Activated T-helper 2 cell treated with anti-CD3 and anti-CD28 coated beads, Interferon-gamma antibody, Interleukin-2, Interleukin-4, amounts not matched to agents 10 μg/mL and 5 μg/mL and 100 μg/mL, durations not matched to agents 14 hours and 24 hours and 36 hours (primary cell): Measurements from ENCODE around the gene NHLH1. TPM values are rescaled to one million over a fixed set of nuclear protein-coding genes. Genes with fewer than 3 reads are reported as not detected.

Experiments used
- DNase-seq: peaks from one replicate; pipeline ENCODE4 v3.0.0; 2021; ENCODE audit warnings: low spot score
- H3K27ac Mint-ChIP-seq: one replicate; pipeline ENCODE4 v1.8.0; 2021; ENCODE audit warnings: mixed read lengths
- H3K27me3 Mint-ChIP-seq: one replicate; pipeline ENCODE4 v1.8.0; 2021; ENCODE audit warnings: low read depth, mixed read lengths
- H3K36me3 Mint-ChIP-seq: one replicate; pipeline ENCODE4 v1.8.0; 2021; ENCODE audit warnings: low read depth, mixed read lengths
- H3K4me1 Mint-ChIP-seq: one replicate; pipeline ENCODE4 v1.8.0; 2021; ENCODE audit warnings: low read depth, mixed read lengths
- H3K4me3 Mint-ChIP-seq: one replicate; pipeline ENCODE4 v1.8.0; 2021; ENCODE audit warnings: low read depth, mild to moderate bottlenecking, moderate library complexity, mixed read lengths
- H3K9me3 Mint-ChIP-seq: one replicate; pipeline ENCODE4 v1.8.0; 2021; ENCODE audit warnings: mixed read lengths
- intact Hi-C: fragments of 100-400 bp; cut with micrococcal nuclease; formaldehyde crosslinking; loops from one replicate; pipeline ENCODE4 v1.15.1; 2023
- total RNA-seq: library from RNA; stranded (reverse); gene quantifications from 2 replicates; pipeline ENCODE4 v1.2.3, GENCODE V29; 2022

NHLH1 gene
- total RNA-seq, 1 donor from 2014 or later, result 0.30 TPM

- no peaks in the 10 kb centered on the region for H3K36me3 Mint-ChIP-seq
- intact Hi-C loops, result no loop called here
- no peak overlapping the region for H3K27ac Mint-ChIP-seq
- H3K9me3 Mint-ChIP-seq, result no peaks in the 10 kb centered on the region
- H3K4me1 Mint-ChIP-seq, result peaks cover 2% of the 10 kb centered on the region
- no peak overlapping the region for H3K4me3 Mint-ChIP-seq
- no peak for DNase-seq
- H3K27me3 Mint-ChIP-seq, result peaks cover 6% of the 10 kb centered on the region
Observed at GRCh38 chr1:160411271-160412027, 44.6 kb downstream of the NHLH1 start.

- Mint-ChIP-seq H3K36me3 (no peaks in the 10 kb centered on the region), H3K27ac (no peak overlapping the region), H3K4me1 (peaks cover 2% of the 10 kb centered on the region), H3K27me3 (peaks cover 6% of the 10 kb centered on the region), H3K4me3 (no peak overlapping the region), H3K9me3 (no peaks in the 10 kb centered on the region)
- no peak for DNase-seq
- intact Hi-C loops, result no loop called here
Observed at GRCh38 chr1:160412028-160412362, 45.1 kb downstream of the NHLH1 start.

- Mint-ChIP-seq H3K27me3 (peaks cover 13% of the 10 kb centered on the region), H3K4me1 (peaks cover 2% of the 10 kb centered on the region), H3K27ac (no peak overlapping the region), H3K4me3 (no peak overlapping the region), H3K36me3 (no peaks in the 10 kb centered on the region), H3K9me3 (no peaks in the 10 kb centered on the region)
- DNase-seq, result no peak
- intact Hi-C loops, result no loop called here
Observed at GRCh38 chr1:160413716-160414115, 46.8 kb downstream of the NHLH1 start.

GRCh38 chr1:160414881-160415280, 48.0 kb downstream of the NHLH1 start:
- Mint-ChIP-seq H3K9me3 (no peaks in the 10 kb centered on the region), H3K27ac (no peak overlapping the region), H3K27me3 (peaks cover 17% of the 10 kb centered on the region), H3K4me3 (no peak overlapping the region), H3K4me1 (peaks cover 2% of the 10 kb centered on the region), H3K36me3 (no peaks in the 10 kb centered on the region)
- intact Hi-C loops, result no loop called here
- DNase-seq, result no peak

DNA sequence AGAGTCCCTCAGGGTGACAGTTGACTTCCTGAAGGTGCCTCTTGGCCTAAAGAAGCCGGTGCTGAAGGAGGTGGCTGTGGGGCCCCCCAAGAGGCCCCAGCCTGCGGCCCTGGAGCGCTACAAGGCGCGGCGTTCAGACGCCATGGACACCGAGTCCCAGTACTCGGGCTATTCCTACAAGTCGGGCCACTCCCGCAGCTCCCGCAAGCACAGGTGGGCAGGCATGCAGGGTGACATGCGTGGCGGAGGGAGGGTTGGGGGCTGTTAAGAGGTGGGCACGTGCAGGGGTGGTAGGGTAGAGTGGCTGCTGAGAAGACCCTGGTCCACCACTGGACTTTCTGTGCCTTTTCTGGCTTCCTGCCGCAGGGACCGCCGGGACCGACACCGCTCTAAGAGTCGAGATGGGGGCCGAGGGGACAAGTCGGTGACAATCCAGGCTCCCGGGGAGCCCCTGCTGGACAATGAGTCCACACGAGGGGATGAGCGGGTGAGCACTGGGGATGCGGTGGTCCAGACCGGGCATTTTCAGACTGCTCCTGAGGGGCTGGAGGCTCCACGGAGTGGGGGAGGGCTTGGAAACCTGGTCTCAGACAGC, 48.9 kb downstream of the NHLH1 start:
- H3K4me3 Mint-ChIP-seq, result no peak overlapping the region
- intact Hi-C loops, result no loop called here

GRCh38 chr1:160416369-160416768, 49.5 kb downstream of the NHLH1 start:
- Mint-ChIP-seq H3K4me3 (no peak overlapping the region), H3K36me3 (no peaks in the 10 kb centered on the region), H3K4me1 (peaks cover 2% of the 10 kb centered on the region), H3K27me3 (peaks cover 24% of the 10 kb centered on the region), H3K27ac (no peak overlapping the region), H3K9me3 (no peaks in the 10 kb centered on the region)
- no peak for DNase-seq
- intact Hi-C loops, result no loop called here

More for the DNA sequence above, 48.9 kb downstream of the NHLH1 start:
- no peak for DNase-seq
- Mint-ChIP-seq H3K36me3 (no peaks in the 10 kb centered on the region), H3K4me1 (peaks cover 2% of the 10 kb centered on the region), H3K27me3 (peaks cover 21% of the 10 kb centered on the region), H3K9me3 (no peaks in the 10 kb centered on the region), H3K27ac (no peak overlapping the region)

DNA sequence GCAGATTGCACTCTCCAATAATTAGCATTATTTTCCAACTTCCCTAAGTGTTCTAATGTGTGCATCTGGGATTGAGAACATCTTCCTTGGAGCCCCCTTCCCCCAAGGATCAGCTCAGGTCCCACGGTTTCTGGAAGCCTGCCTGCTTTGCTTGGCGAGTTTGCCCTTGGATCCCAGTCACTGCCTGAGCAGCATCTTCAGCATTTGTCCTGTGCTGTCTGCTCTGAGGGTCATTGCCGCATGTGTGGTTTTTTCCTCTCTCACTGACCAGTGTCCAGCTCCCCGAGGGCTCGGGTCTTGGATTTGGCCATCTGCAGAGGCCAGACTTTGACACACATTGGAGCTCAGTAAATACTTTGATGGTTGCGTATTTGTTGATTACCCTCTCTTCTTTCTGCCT, 51.6 kb downstream of the NHLH1 start:
- Mint-ChIP-seq H3K4me3 (no peak overlapping the region), H3K36me3 (no peaks in the 10 kb centered on the region), H3K27me3 (peaks cover 24% of the 10 kb centered on the region)

GRCh38 chr1:160419150-160419837, 52.4 kb downstream of the NHLH1 start:
- no peaks in the 10 kb centered on the region for H3K9me3 Mint-ChIP-seq
- no peaks in the 10 kb centered on the region for H3K36me3 Mint-ChIP-seq
- H3K27ac Mint-ChIP-seq, result no peak overlapping the region
- peaks cover 2% of the 10 kb centered on the region for H3K4me1 Mint-ChIP-seq
- no peak for DNase-seq
- intact Hi-C loops, result no loop called here
- peaks cover 17% of the 10 kb centered on the region for H3K27me3 Mint-ChIP-seq
- H3K4me3 Mint-ChIP-seq, result no peak overlapping the region

More for the DNA sequence above, 51.6 kb downstream of the NHLH1 start:
- intact Hi-C loops, result no loop called here
- Mint-ChIP-seq H3K4me1 (peaks cover 2% of the 10 kb centered on the region), H3K9me3 (no peaks in the 10 kb centered on the region), H3K27ac (no peak overlapping the region)
- DNase-seq, result no peak

- Mint-ChIP-seq H3K9me3 (no peaks in the 10 kb centered on the region), H3K27me3 (peaks cover 17% of the 10 kb centered on the region), H3K36me3 (no peaks in the 10 kb centered on the region), H3K4me3 (no peak overlapping the region), H3K4me1 (no peaks in the 10 kb centered on the region), H3K27ac (no peak overlapping the region)
- DNase-seq, result no peak
- intact Hi-C loops, result no loop called here
Observed at GRCh38 chr1:160419838-160420169, 52.9 kb downstream of the NHLH1 start.

GRCh38 chr1:160420881-160421842, 54.3 kb downstream of the NHLH1 start:
- H3K36me3 Mint-ChIP-seq, result no peaks in the 10 kb centered on the region
- H3K4me3 Mint-ChIP-seq, result no peak overlapping the region
- H3K27ac Mint-ChIP-seq, result no peak overlapping the region
- no peak for DNase-seq
- H3K27me3 Mint-ChIP-seq, result peaks cover 17% of the 10 kb centered on the region
- intact Hi-C loops, result no loop called here
- no peaks in the 10 kb centered on the region for H3K9me3 Mint-ChIP-seq
- H3K4me1 Mint-ChIP-seq, result no peaks in the 10 kb centered on the region

GRCh38 chr1:160421881-160422280, 55.0 kb downstream of the NHLH1 start:
- Mint-ChIP-seq H3K4me3 (no peak overlapping the region), H3K36me3 (no peaks in the 10 kb centered on the region), H3K4me1 (no peaks in the 10 kb centered on the region), H3K9me3 (no peaks in the 10 kb centered on the region), H3K27me3 (peaks cover 17% of the 10 kb centered on the region), H3K27ac (no peak overlapping the region)
- intact Hi-C loops, result no loop called here
- DNase-seq, result no peak
